Effector CD8-positive, alpha-beta T cell (primary cell): Measurements from ENCODE around the gene FH.

Experiments used
- DNase-seq: peaks from one replicate; lab custom pipeline; 2025; lab: John Stamatoyannopoulos, UW

Gene FH

DNA sequence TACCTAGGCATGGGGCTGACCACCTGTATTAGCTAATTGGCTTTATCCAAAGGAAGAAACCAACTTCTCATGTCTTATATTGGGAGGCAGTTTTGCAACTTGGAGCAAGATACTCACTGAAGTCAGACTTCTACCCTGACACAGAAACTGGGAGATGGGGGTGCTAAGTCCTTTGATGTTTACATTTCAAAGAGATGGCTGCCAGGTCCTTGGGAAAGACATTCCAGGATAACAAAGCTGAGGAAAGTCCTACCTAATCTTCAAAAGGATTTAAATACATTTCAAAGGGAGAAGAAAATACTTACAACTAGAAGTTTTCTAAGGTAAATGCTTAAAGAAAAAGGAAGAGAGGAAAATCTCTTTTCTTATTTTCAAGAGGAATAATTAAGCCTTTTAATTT is 62.1 kb downstream of the FH start:
- DNase-seq = no peak

- DNase-seq = no peak
Measured at GRCh38 chr1:241456743-241457142, 62.8 kb downstream of the FH start.

GRCh38 chr1:241453732-241454131 is 65.8 kb downstream of the FH start:
- no peak for DNase-seq

DNA sequence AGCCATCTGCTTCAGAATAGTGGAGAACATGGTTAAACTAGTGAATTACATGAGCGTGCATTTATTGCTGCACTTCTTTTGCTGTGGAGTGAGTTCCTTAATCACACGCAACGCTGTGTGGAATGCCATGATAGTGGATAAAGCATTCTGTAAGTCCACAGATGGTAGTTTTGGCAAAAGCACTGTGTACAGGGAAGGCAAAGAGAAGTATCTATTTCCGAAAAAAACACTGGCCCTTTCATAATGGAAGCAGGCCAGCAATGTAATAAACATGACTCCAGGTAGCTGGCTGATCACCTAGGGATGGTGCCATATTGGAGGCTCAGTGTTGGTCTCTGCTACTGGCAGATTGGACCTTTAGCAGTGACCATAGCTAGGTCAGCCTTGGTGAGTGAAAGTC is 67.6 kb downstream of the FH start:
- DNase-seq = no peak
